Measurements from ENCODE around the gene PALM.
A peak's percentile ranks its signal among the peaks of the same experiment; 100 is the strongest.
"Not testable (repeated sequence)": the region's sequence is repeated elsewhere in the genome, so short reads cannot be mapped to it uniquely, and the experiment has no call there.

PALM gene

GRCh38 chr19:679418-680286, 29.1 kb upstream of the PALM start:
- DNase-seq, result peak; percentile 13

- peak; percentile 95 for DNase-seq
Measured at GRCh38 chr19:680287-681028, 28.3 kb upstream of the PALM start.

- peak; percentile 34 for DNase-seq
Measured at GRCh38 chr19:681029-682019, 27.4 kb upstream of the PALM start.

- DNase-seq, result no peak
Measured at GRCh38 chr19:682678-683320, 25.9 kb upstream of the PALM start.

GRCh38 chr19:685454-685931, 23.2 kb upstream of the PALM start:
- no peak for DNase-seq

- DNase-seq, result no peak
Measured at GRCh38 chr19:686589-687297, 22.0 kb upstream of the PALM start.

GRCh38 chr19:687569-688166, 21.1 kb upstream of the PALM start:
- DNase-seq, result no peak

- no peak for DNase-seq
Measured at GRCh38 chr19:688214-688613, 20.5 kb upstream of the PALM start.

- DNase-seq, result no peak
Measured at GRCh38 chr19:688992-689391, 19.7 kb upstream of the PALM start.

- DNase-seq, result no peak
Measured at GRCh38 chr19:690203-690602, 18.5 kb upstream of the PALM start.

GRCh38 chr19:694481-695351, 14.0 kb upstream of the PALM start:
- DNase-seq, result no peak

GRCh38 chr19:695352-695949, 13.3 kb upstream of the PALM start, which contains the start of gene PRSS57:
Gene PRSS57 (minus strand): TSS chr19:695452. CDS start chr19:695430, 22 bp downstream.
- no peak for DNase-seq

GRCh38 chr19:698529-698928, 10.2 kb upstream of the PALM start:
- DNase-seq, result not testable (repeated sequence)

GRCh38 chr19:699885-700284, 8.8 kb upstream of the PALM start:
- DNase-seq, result not testable (repeated sequence)

- DNase-seq, result not testable (repeated sequence)
Measured at GRCh38 chr19:702847-703246, 5.9 kb upstream of the PALM start.

GRCh38 chr19:703329-703650, 5.4 kb upstream of the PALM start:
- DNase-seq, result no peak

- DNase-seq, result peak; percentile 32
Measured at GRCh38 chr19:703651-704446, 4.9 kb upstream of the PALM start.

GRCh38 chr19:704447-704741, 4.3 kb upstream of the PALM start:
- DNase-seq, result no peak

Measured in NCI-H774 (cell line).